NCI-H774 (cell line): ENCODE data around the gene PRRT3.

ENCODE experiments used
- DNase-seq: peaks from one replicate; lab custom pipeline; 2025; lab: John Stamatoyannopoulos, UW

PRRT3 gene

DNA sequence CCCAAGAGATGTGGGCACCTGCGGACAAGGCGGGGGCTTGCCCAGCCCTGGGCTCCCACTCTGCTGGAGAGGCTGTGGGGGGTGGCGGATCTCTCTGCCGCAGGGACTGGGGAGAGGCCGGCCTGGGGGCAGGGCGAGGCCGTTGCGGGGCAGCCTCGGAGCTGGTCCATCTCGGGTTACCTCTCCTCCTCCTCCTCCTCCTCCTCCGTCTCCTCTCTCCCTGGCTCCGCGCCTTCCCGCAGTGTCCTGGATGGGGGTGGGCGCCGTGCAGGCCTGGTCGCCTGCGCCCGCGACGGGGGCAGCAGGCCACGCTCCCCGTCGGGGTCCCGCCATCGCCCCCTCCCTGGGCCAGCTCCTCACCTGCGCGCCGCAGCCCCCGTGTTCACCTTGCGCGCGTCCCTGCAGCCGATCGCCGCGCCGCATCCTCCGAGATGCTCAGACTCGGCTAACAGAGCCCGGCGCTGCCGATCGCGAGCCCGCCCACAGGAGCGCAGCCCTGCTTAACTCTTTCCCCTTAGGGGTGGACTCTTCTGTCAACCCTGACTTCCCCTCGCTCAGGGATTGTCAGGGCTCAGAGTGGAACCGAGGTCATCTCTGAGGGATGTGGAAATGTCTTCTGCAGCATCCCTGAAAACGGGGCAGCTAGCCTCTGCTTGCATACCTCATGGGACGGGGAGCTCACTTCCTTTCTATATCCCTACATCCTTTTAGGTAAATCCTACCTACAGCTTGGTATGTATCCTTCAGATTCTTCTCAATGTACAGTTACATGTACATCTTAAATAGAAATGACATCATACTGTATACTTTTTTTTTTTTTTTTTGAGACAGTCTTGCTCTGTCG is at the start of gene PRRT3:
PRRT3 (minus strand) TSS at position 447 of the 844 bp plus-strand sequence. CDS start 2,293 bp downstream, outside the sequence.
- DNase-seq, result no peak

DNA sequence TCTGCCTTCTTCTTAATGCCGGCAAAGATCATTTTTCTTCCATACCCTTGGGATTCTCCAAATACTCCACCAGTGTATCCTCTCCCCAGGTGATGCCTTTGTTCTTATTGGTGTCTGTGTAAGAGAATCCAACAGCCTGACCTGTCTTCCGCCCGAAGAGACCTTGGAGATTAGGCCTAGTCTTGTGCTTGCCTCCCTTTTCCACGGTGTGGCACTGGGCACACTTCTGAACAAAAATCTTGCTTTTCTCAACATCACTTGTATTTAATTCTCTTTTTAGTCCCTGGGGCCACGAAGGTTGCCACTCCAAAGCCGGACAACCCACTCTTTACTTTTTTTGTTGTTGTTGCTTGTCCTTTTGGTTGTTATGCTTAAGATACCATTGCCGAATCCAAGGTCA is 48.5 kb upstream of the PRRT3 start:
- no peak for DNase-seq

- DNase-seq, result no peak
Measured at GRCh38 chr3:9994086-9994844, 42.1 kb upstream of the PRRT3 start.

DNA sequence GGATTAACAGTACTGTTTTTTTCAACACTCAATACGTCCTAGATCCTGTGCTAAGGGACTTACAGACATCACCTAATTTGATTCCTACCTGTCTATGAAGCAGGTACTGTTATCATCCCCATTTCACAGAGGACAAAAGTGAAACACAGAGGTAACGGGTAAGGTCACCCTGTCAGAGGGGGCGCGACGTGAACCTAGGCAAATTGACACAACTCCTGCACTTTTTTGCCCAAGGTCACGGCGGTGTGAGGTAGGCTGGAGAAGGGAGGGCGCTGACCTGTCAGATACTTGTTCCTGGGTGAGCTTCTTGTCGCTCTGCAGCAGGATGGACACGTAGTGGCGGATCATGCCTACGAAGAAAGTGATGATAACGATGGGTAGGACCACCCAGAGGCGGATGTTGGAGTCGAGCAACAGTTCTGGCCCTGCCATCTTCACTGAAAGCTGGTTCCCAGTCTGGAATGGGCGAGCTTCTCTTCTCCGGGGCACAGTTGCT is 34.1 kb upstream of the PRRT3 start:
- no peak for DNase-seq

DNA sequence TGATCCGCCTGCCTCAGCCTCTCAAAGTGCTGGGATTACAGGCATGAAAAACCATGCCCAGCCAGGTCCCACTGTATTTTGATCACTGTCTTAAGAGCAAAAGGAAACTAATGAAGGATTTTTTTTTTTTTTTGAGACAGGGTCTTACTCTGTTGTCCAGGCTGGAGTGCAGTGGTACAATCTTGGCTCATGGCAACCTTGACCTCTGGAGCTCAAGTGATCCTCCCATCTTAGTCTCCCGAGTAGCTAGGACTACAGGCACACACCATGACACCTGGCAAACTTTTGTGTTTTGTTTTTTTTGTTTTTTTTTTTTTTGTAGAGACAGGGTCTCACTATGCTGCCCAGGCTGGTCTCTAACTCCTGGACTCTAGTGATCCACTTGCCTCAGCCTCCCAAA is 28.0 kb upstream of the PRRT3 start:
- no peak for DNase-seq

DNA sequence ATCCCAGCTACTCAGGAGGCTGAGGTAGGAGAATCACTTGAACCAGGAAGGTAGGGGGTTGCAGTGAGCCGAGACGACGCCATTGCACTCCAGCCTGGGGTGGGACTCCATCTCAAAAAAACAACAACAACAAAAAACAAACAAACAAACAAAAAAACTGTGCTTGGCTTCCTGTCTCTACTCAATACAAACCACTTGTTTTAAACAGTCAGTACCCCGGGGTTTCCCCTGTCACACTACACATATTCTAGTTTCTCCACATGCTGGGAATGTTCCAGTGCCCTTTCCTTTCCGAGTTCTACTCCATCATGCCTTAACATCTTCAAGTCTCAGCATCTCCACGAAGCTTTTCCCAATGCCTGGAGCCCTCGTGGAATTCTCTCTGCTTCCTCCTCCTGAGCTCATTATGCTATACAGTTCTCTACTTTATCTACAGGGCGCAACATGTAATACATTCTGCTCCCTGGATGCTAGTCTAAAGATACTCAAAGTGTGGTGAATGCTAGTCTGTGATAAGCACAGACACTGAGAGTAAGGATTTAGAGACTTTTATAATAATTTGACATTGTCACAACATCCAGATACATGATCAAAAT is 26.6 kb upstream of the PRRT3 start:
- no peak for DNase-seq

DNA sequence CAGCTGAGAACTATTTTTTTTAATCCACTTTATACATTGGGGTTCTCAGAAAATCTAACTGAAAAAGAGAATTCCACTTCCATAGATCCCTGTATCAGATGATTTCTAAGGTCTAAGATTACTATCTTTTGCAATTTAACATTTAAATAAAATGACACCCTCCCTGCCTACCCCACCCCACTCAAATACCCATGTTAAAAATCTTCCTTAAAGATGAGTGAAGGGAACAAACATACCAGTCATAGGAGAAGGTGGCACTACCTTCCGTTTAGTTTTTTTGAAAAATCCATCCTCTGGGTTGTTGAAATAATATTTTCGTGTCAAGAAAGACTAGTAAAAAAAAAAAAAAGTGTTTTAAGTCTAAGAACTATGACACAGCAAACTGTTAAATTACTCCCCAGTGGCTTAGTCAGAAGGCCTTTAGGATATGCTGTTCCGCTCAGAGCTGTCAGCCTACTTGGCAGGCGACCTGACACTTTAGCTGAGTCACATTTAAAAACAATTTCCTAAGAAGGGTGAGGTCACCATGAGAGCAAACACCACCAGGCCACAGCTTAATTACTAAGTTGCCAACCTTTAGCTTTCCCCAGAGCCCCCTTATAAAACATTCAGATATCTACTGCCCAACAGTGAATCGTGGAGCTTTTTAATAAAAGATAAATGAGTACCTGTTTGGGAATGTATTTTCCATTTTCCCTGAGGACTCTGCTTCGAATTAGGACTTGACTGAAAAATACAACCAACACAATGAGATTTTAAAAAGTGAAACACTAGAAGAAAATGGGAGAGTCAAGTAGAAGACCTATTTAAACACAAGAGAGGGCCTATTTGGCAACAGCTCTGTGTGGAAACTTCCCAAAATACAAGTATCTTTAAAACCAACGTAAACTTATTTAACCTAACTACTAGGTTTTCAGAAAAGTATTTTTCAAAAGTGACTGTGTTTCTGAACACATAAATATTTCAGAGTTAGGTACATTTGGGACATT is 24.8 kb upstream of the PRRT3 start:
- DNase-seq, result peak; percentile 27

GRCh38 chr3:9970020-9970652 is 17.9 kb upstream of the PRRT3 start:
- no peak for DNase-seq

- DNase-seq, result no peak
Measured at GRCh38 chr3:9969632-9970019, 17.4 kb upstream of the PRRT3 start.

DNA sequence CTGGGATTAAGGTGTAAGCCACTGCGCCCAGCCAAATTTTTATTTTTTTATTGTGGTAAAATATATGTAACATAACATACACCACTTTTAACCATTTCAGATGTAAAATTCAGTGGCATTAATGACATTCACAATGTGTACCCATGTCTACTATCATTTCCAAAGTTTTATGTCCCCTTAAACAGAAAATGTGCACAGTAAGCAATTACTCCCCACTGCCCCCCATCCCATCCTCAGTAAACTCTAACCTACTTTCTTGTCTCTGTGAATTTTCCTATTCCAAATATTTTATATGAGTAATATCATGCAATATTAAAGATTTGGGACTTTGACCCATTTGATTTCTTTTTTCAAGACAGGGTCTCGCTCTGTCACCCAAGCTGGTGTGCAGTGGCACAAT is 14.6 kb upstream of the PRRT3 start:
- no peak for DNase-seq

GRCh38 chr3:9965200-9965875 is 13.1 kb upstream of the PRRT3 start:
- no peak for DNase-seq

GRCh38 chr3:9957214-9957613 is 5.0 kb upstream of the PRRT3 start:
- no peak for DNase-seq

GRCh38 chr3:9955611-9956352 is 3.6 kb upstream of the PRRT3 start:
- DNase-seq, result no peak

DNA sequence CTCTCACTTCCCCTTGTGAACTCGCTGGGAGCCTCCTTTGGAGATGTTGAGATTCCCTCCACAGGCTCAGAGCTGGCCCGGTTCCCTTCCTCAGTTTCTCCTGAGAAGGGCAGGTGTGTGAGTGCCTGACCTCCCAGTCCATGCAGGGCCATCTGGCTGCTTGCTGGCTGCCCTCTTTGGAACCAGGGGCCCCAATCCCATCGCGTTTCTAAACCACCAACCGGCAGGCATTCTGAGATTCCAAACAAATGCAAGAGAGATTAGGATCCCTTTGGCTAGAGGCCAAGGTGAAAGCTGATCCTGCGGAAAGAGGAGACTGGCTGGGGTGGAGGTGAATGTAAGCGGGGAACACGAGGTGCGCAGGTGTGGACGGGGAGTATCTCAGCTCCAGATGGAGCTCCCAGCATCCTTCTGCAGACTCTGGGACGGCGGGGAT is 2.9 kb upstream of the PRRT3 start:
- DNase-seq, result no peak

- no peak for DNase-seq
Measured at GRCh38 chr3:9951598-9951961, 628 bp downstream of the PRRT3 start.

DNA sequence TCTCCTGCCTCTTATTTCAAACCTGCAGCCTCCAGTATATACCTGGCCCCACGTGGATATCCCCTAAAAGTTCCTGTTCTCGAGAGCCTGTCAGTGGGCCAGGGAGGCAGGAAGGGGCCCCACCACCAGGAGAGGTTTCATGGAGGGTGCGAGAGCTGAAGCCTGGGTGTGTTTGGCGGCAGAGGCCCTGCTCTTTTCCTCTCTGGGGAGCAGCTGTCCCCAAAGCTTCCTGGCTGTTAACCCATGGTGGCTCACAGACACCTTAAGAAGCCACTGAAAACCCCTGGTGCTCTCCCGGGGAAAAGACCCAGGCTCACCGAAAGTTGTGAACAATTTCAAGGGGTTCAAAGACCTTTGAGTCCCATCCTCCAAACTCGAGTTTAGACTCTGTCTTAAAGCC is 1.1 kb downstream of the PRRT3 start:
- no peak for DNase-seq

DNA sequence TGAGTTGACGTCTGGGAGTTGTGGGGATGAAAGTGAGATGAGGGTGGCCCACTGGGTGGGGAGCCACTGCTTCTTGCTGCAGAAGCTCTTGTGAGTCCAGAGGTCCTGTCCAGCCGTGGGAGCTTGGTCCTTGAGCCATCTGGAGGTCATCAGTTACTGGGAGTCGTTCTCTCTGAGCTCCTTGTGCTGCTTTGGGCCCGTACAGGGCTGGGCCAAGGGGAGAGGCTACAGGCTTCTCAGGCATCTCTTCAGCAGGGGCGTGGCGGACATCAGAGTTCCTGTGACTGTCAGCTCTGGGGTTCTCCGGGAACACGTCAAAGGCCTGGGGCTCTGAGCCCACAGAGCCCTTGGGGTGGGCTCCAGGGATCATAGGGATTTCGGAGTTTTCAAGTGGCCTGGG is 2.6 kb downstream of the PRRT3 start:
- no peak for DNase-seq

GRCh38 chr3:9949115-9949514 is 3.1 kb downstream of the PRRT3 start:
- no peak for DNase-seq

GRCh38 chr3:9948586-9948985 is 3.6 kb downstream of the PRRT3 start:
- DNase-seq, result no peak
